Measurements from ENCODE around the gene PIGQ.

The PIGQ gene

DNA sequence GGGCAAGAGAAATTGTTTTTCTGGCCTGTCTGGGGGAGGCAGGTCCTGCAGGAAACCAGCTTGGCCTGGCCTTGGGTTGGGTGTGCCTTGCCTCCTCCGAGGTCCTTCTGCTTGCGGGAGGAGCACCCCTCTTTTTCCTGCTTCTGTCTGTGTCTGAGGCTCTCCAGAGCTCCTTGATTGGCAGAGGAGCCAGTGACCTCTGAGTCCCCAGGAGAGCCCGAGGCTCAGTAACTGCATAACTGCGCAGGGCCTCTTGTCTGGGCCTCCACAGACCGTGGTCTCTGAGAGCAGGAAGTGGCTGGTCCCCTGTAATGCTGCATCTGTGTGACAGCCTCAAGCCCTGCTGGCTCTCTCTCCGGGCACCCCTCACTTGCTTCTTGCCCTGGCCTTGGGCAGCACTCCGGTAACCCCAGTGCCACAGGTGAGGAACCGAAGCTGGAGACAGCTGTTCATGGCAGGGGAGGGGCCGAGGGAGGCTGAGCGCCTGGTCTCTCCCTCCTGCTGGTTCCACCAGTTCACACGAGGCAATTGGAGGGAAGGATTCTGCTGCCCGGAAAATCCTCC, 40.7 kb upstream of the PIGQ start:
- Mint-ChIP-seq H3K4me3 (peak overlapping the region; percentile 94), H3K4me1 (peaks cover 23% of the 10 kb centered on the region)

GRCh38 chr16:530111-530817, 39.5 kb upstream of the PIGQ start:
- Mint-ChIP-seq H3K9me3 (no peaks in the 10 kb centered on the region), H3K4me3 (peak overlapping the region; percentile 94), H3K27me3 (no peaks in the 10 kb centered on the region), H3K36me3 (peaks cover 7% of the 10 kb centered on the region), H3K27ac (peak overlapping the region; percentile 51), H3K4me1 (peaks cover 20% of the 10 kb centered on the region)

More for the DNA sequence above, 40.7 kb upstream of the PIGQ start:
- no peaks in the 10 kb centered on the region for H3K27me3 Mint-ChIP-seq
- peaks cover 7% of the 10 kb centered on the region for H3K36me3 Mint-ChIP-seq
- H3K9me3 Mint-ChIP-seq, result no peaks in the 10 kb centered on the region
- peak overlapping the region; percentile 77 for H3K27ac Mint-ChIP-seq

- H3K4me3 Mint-ChIP-seq, result no peak overlapping the region
- no peak overlapping the region for H3K27ac Mint-ChIP-seq
- H3K36me3 Mint-ChIP-seq, result peaks cover 2% of the 10 kb centered on the region
- no peaks in the 10 kb centered on the region for H3K27me3 Mint-ChIP-seq
- no peaks in the 10 kb centered on the region for H3K9me3 Mint-ChIP-seq
- H3K4me1 Mint-ChIP-seq, result peaks cover 13% of the 10 kb centered on the region
Measured at GRCh38 chr16:531494-532125, 38.2 kb upstream of the PIGQ start.

DNA sequence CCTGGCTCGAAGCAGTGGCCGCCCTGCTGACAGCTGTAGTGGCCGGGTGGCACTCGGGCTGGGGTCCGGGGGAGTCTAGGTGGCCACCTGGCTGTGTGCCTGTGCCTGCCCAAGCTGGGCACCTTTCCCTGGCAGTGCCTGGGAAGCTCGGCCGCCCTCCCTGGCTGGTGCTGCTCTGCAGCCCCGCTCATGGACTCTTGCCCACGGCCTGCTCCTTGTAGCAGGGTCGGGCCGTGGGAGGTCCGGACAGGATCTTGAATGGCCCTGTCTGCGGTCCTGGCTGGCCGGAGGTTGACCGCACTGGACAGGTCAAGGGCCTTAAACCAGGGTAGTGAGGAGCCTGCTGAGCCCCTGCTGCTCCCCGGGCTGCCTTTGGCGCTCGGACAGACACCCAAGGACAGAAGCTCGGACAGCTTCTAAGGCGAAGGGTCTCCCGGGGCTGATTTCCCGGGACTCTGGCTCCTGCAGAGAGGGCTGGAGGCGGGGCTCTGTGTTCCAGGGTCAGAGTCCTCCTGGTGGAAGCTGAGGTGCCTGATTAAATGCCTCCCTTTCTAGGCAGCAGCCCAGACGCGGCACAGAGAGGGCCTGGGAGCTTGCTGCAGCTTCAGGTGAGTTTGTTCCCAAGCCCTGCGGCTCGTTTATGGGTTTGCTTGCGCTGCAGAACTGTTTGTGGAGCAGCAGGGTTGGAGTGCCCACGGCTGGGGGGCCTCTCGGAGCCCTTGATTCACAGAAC, 36.2 kb upstream of the PIGQ start:
- peaks cover 13% of the 10 kb centered on the region for H3K4me1 Mint-ChIP-seq
- H3K27ac Mint-ChIP-seq, result no peak overlapping the region
- H3K4me3 Mint-ChIP-seq, result no peak overlapping the region
- H3K27me3 Mint-ChIP-seq, result no peaks in the 10 kb centered on the region
- H3K9me3 Mint-ChIP-seq, result no peaks in the 10 kb centered on the region
- peaks cover 2% of the 10 kb centered on the region for H3K36me3 Mint-ChIP-seq

- H3K27ac Mint-ChIP-seq, result no peak overlapping the region
- no peaks in the 10 kb centered on the region for H3K36me3 Mint-ChIP-seq
- H3K4me3 Mint-ChIP-seq, result no peak overlapping the region
- H3K27me3 Mint-ChIP-seq, result no peaks in the 10 kb centered on the region
- H3K9me3 Mint-ChIP-seq, result no peaks in the 10 kb centered on the region
- H3K4me1 Mint-ChIP-seq, result peaks cover 13% of the 10 kb centered on the region
Measured at GRCh38 chr16:534135-534534, 35.6 kb upstream of the PIGQ start.

DNA sequence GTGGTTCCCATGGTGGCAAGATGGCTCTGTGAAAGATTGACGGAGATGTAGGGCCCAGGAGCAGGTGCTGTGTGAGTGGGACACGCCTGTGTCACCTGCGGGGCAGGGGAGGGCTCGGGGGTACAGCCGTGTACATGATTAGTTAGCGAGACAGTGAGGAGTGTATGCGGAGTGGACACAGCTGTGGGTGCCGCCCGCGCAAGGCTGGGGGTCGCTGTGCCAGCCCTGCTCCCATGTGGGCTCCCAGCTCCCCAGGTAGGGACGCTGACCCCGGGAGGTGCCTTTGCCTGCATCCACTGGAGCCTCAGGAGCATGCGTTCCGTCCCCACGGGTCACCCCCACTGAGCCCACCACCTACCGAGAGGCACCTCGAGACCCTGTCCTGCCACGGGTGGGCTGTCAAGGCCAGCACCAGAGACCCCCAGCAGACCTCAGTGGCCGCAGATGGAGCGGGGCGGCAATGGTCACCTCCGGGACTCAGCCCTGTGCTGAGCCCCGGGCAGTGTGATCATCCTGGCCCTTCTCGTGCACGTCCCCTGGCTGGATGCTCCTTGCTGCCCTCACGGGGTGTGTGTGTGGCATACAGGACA, 34.8 kb upstream of the PIGQ start:
- no peak overlapping the region for H3K4me3 Mint-ChIP-seq
- H3K27ac Mint-ChIP-seq, result no peak overlapping the region
- no peaks in the 10 kb centered on the region for H3K27me3 Mint-ChIP-seq
- H3K4me1 Mint-ChIP-seq, result peaks cover 10% of the 10 kb centered on the region
- H3K9me3 Mint-ChIP-seq, result no peaks in the 10 kb centered on the region
- H3K36me3 Mint-ChIP-seq, result no peaks in the 10 kb centered on the region

DNA sequence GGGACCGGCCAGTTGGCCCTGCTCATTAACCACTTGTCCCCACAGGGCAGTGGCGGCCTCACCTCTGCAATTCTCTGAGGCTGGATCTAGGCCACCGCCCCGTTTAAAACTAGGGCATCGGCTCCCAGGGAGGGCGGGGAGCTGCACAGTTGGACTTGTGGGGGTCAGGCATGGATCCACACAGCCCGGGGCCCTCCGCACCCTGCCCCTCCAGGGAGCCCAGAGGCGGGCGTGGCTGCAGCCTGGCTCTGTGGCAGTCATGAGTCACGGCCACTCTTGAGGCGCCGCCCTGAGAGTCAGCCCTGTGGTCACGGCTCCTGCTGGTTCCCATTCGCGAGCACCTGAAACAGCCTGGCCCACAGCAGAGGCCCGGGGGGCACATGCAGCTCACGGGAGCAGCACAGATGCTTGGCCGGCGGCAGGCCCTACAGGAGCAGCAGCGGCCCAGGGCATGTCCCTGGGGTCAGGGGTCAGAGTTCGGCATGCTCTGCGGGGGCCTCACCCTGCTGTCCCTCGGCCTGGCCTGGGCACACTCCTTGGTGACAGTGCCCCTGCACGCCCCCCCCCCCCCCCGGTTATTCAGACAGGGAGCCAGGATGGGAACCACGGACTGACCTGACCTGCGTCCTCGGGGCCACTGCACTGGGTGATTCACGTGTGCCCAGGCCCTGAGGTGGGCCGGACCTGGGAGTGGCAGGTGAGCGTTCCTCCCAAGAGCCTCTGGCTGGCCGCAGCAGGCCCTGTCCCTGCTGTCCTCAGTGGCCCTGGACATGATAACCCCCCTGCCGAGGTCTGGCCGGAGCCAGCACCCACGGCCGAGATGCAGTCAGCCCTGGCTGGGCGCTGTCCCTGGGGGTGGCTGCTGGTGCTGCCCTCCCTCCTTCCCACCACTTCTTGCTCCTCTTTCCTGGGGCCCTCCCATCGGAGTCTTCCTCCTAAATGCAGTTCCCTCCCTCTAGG, 34.0 kb upstream of the PIGQ start:
- Mint-ChIP-seq H3K27ac (no peak overlapping the region), H3K4me1 (peaks cover 4% of the 10 kb centered on the region), H3K36me3 (no peaks in the 10 kb centered on the region), H3K4me3 (no peak overlapping the region), H3K27me3 (no peaks in the 10 kb centered on the region), H3K9me3 (no peaks in the 10 kb centered on the region)

- H3K4me3 Mint-ChIP-seq, result no peak overlapping the region
- no peak overlapping the region for H3K27ac Mint-ChIP-seq
- no peaks in the 10 kb centered on the region for H3K27me3 Mint-ChIP-seq
- H3K4me1 Mint-ChIP-seq, result peaks cover 2% of the 10 kb centered on the region
- no peaks in the 10 kb centered on the region for H3K36me3 Mint-ChIP-seq
- H3K9me3 Mint-ChIP-seq, result no peaks in the 10 kb centered on the region
Measured at GRCh38 chr16:536746-537145, 33.0 kb upstream of the PIGQ start.

DNA sequence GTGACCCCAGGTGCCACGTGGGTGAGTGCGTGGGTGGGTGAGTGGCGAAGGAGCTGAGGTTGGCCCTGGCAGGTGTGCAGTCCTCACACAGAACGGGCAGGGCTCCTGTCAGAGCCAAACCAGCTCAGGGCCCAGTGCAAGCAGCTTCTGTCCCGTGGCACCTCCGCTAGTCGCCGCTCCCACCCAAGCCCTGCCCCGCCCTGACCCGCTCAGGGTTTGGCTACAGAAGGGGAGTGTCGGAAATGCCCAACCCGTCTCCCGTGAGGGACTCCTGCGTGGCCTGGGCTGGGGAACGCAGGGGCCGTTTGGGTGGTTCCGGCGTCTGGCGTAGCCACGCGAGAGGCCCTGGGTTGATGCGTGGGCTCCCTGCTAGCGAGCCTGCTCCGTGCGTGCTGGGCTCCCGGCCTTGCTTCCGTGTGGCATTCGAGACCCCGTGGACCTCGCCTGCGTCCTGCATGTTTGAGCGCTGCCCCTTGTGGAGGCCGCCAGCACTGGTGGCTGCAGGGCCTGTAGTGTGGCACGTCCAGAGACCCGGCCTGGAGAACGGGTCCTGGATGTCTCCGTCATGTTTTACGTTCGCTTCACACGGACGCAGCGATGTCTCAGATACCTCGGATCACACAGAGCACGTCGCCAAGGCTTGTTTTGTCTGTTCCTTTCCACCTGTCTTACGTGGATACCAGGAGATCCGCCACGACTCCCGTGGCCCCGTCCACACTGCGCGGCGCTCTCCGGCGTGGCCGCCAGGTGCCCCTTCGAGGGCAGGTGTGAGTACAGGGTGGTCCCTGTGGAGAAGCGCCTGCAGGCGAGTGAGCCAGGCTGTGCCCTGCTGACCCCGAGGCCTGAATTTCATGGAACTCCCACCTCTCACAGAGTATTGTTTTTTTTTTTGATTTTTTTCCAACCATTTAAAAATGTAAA, 32.1 kb upstream of the PIGQ start:
- Mint-ChIP-seq H3K4me1 (no peaks in the 10 kb centered on the region), H3K36me3 (no peaks in the 10 kb centered on the region), H3K27ac (no peak overlapping the region), H3K4me3 (no peak overlapping the region), H3K27me3 (no peaks in the 10 kb centered on the region), H3K9me3 (no peaks in the 10 kb centered on the region)

- no peak overlapping the region for H3K27ac Mint-ChIP-seq
- H3K4me1 Mint-ChIP-seq, result no peaks in the 10 kb centered on the region
- H3K9me3 Mint-ChIP-seq, result no peaks in the 10 kb centered on the region
- H3K27me3 Mint-ChIP-seq, result no peaks in the 10 kb centered on the region
- no peaks in the 10 kb centered on the region for H3K36me3 Mint-ChIP-seq
- H3K4me3 Mint-ChIP-seq, result no peak overlapping the region
Measured at GRCh38 chr16:539901-540530, 29.8 kb upstream of the PIGQ start.

DNA sequence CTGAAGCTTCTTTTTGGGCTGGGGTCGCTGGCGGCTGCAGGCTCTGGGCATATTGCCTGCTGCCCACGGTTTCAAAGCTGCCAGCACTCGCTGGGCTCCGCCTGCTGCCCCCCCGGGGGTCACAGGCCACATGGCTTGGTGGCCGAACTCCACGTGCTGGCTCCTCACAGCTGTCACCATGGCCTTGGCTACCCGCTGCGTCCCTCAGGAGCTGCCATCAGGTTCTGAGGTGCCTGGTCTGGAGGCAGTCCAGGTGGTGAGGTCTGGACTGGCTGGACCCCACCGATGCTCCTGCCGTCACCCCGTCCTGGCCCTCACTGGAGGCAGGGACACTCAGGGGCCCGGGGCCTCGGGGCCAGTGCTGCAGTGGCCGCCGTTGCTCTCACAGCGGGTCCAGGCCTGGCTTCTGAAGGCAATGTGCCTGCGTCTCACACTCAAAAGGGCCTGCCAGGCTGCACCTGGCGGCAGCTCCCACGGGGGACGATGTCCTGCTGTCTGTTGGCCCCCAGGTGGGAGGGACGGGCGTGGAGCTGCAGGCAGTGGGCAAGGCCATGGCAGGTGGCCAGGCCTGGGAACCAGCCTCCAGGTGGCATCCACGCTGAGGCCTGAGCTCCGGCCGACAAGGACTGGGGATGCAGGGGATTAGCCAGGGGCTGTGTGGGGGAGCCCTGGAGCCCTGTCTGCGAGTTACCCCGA, 29.0 kb upstream of the PIGQ start:
- H3K4me1 Mint-ChIP-seq, result no peaks in the 10 kb centered on the region
- no peaks in the 10 kb centered on the region for H3K27me3 Mint-ChIP-seq
- H3K9me3 Mint-ChIP-seq, result no peaks in the 10 kb centered on the region
- H3K36me3 Mint-ChIP-seq, result no peaks in the 10 kb centered on the region
- no peak overlapping the region for H3K4me3 Mint-ChIP-seq
- H3K27ac Mint-ChIP-seq, result no peak overlapping the region

DNA sequence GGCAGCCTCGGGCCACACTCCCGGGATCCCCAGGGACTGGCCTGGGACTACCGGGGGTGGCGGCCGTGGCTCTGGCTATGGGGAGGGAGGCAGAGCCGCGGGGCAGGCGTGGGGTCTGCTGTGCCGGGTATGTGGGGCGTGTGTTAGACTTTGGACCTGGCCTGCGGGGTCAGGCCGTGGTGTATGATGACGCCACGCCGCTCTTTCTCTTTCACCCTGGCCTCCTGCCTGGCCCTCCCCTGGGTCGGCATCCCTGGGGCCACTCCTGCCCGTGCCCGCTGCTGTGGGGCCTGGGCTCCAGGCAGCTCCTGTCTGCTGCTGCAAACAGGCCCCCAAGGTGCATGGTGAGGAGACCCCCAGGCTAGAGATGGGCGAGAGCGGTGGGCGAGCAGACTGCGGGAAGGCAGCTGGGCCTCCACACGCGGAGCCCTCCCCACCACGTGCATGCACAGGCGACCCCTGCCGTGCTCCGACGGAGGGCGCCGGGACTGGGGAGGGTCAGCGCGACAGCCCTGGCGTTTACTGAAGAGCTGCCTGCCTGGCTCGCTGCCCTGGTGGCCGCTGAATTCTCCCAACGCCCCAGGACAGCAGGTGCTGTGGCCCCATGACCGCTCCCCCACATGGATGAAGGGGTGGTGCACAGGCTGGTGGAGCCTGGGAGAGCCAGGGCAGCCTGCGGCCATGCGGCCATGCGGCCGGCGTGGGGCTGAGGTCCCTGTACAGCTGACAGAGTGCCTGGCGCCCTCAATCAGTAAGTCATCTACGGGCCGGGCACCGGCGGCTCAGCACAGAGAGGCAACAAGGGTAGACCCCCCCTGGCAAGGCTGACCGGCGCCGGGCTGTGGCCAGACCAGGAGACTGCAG, 26.2 kb upstream of the PIGQ start:
- Mint-ChIP-seq H3K36me3 (no peaks in the 10 kb centered on the region), H3K4me3 (no peak overlapping the region), H3K9me3 (no peaks in the 10 kb centered on the region), H3K27ac (no peak overlapping the region), H3K4me1 (no peaks in the 10 kb centered on the region), H3K27me3 (no peaks in the 10 kb centered on the region)
